GM13977 (cell line): ENCODE measurements around the gene NFATC2.

Experiments
- DNase-seq: peaks from one replicate; pipeline ENCODE4 v3.0.0; 2012; ENCODE audit warnings: low spot score
- in situ Hi-C: fragments of 300-500 bp; cut with MboI; formaldehyde crosslinking; loops from one replicate; pipeline ENCODE4 v1.12.0; 2022; ENCODE audit warnings: low sequenced_read_pairs, low pct_unique_long_range_greater_than_20kb, mixed read lengths, inconsistent platforms; ENCODE audit not compliant: unreplicated experiment
- TF ChIP-seq, protein P1 (sequence below): IDR thresholded peaks from 2 replicates; pipeline ENCODE4 v1.5.1; 2012; ENCODE audit warnings: mild to moderate bottlenecking, control low read depth; ENCODE audit not compliant: insufficient read depth; ENCODE audit errors: extremely low read depth, missing control alignments

NFATC2 gene

DNA sequence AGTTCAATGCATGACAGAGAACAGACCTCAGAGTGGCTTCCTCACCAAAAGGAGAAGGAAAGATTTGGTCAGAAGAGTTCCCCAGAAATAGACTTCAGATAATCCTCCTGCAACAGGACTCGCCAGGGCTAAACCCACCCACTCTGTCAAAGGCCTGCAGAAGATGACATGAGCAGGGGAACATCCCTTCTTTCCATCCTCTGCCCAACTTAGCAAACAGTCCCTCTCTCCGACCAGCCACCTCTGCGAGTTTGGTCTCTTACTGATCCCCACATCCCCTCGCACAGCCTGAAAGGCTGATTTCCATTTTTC lies 7.5 kb downstream of the NFATC2 start:
- DNase-seq: no peak
- TF ChIP-seq, protein P1, sequence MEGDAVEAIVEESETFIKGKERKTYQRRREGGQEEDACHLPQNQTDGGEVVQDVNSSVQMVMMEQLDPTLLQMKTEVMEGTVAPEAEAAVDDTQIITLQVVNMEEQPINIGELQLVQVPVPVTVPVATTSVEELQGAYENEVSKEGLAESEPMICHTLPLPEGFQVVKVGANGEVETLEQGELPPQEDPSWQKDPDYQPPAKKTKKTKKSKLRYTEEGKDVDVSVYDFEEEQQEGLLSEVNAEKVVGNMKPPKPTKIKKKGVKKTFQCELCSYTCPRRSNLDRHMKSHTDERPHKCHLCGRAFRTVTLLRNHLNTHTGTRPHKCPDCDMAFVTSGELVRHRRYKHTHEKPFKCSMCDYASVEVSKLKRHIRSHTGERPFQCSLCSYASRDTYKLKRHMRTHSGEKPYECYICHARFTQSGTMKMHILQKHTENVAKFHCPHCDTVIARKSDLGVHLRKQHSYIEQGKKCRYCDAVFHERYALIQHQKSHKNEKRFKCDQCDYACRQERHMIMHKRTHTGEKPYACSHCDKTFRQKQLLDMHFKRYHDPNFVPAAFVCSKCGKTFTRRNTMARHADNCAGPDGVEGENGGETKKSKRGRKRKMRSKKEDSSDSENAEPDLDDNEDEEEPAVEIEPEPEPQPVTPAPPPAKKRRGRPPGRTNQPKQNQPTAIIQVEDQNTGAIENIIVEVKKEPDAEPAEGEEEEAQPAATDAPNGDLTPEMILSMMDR: no peak
- in situ Hi-C loops: no loop called here

DNA sequence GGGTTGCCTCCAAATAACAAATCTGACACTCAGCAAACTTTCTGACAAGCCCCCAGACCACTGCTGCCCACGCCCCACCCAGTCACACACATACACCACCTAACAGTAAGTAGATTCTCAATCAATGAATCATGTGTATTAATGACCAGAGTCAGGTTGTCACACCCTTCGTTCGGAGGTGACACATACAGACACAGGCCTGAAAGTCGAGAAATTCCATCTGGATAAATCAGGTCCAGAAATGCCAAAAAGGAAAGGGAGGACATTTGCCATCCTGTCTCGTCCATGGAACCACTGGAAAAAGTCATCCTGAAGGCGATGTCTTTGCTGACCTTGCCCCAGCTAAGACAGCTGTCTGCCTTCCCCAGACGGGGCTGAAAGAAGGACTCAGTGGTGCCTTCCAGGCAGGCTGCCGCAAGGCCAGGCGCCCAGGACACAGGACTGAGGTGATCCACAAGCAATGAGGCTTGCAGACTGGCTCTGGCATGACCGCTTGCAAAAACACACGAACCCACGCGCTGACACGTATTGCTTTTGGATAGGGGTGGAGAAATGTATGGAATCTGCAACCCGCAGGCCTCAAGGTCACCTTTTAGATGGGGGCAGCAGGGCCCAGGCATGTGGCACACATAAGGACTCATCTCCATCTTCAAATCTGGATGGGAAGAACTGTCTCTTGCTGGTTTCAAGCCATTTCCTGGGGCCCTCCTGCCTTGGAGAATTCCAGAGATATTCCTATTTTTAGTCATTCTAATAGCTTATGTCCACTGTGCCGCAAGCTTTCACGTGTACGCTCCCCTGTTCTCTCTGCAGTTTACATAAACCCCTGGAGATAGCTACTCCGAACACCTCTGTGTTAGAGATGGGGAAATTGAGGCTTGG lies 9.0 kb downstream of the NFATC2 start:
- DNase-seq: no peak
- in situ Hi-C loops: no loop called here
- TF ChIP-seq, protein P1: no peak

DNA sequence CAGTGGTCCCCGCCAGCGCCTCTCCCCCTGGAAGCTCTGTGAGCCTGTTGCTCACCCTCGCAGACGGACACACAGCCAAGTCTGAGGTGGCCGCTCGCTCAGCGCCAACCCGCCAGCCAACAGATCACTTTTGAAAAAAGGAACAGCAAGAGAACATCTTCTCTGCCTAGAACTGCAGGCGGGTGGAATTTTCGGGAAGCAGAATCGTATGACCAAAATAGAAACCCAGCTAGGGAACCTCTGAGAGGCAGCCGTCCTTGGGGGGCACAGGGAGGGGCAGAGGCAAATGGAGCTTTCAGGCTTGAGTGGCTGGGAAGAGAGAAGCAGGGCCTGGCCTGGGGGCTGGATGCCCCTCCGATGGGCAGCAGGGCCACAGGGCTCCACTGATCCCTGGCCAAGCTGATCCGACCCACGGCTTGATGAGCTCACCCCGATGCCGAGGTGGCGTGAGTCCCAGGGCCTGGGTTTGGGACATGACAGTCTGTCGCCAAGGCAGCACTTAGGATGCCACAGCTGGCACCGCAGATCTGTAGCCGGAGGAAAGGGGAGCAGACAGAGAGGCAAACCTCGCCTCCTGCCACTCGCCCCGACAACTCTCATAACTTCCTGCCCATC lies 9.8 kb downstream of the NFATC2 start:
- TF ChIP-seq, protein P1: no peak
- DNase-seq: no peak
- in situ Hi-C loops: no loop called here

DNA sequence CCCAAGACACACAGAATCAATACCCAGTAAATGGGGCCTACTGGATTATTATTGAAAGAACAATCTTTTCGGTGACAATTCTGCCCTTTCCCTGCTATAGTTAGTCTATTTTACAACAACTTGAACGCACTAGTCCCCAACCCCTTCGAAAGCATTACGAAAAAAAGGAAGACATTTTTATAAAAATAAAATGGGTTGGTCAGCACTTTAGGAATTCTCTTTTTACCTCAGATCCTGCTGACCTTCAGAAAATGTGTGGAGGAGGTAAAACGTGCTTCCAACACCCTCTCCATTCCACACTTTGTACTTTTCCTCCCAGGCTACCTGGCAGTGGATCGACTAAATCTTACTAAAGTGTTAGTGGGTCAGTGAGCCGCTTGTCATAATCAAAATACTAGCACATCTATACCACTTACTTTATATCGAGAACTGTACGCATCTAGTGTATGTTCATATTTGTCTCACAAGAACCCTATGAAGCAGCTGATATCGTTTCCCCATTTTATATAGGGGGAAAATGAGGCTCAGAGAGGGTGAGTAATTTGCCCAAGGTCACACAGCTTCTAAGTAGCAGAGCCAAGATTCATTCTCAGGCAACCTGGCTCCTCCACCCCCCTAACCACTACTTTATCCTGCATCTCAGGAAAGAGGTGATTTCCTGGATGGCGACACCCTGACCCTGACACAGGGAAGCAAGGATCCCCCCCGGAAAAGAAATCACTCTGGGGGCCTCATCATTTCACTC lies 10.6 kb downstream of the NFATC2 start:
- DNase-seq: no peak
- in situ Hi-C loops: no loop called here
- TF ChIP-seq, protein P1: no peak

DNA sequence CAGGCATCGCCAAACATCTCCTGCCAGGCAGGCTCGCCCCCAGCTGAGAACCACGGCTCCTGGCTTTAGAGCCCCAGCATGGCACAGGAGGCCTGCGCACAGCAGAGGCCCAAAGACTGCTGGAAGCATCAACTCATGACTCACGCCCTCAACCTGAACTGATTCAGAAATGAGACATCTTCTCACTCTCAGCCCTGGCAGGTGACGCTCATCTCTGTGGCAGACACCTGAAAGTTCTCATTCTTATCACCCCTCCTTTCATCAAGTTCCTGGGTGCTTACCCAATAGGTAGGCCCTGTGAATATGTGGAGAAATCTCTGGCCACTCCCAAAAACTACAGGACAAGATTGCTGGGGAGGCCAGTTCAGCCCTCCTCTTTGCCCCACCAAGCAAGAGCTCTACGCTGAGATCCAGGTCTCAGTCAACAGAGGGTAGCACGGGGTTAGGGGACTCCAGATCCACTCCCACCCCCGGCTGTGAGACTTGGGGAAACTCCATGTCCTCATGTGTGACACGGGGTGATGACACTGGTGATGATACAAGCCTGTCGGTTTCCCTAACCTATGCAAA lies 11.3 kb downstream of the NFATC2 start:
- peak; percentile 75 for DNase-seq
- TF ChIP-seq, protein P1: no peak
- in situ Hi-C loops: no loop called here

DNA sequence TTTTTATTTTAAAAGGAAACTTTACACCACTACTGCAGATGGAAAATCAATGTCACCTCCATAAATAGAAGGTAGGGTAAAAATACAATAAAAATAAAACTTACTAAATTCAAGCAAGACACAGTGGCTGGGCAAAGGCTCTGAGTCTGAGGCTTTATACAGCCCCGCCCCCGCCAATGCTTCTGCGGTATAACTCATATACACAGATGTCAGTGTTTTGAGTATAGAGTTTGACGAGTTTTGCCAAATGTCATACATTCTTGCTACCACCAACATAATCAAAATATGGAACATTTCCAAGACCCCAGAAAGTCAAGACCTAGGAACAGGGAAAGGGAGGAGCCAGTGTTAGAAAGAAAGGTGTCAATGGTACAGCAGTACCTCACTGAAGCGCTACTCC lies 12.8 kb downstream of the NFATC2 start:
- no peak for DNase-seq
- in situ Hi-C loops: no loop called here
- TF ChIP-seq, protein P1: no peak
